Measurements from ENCODE around the gene TAPT1. TPM values are rescaled to one million over a fixed set of nuclear protein-coding genes. Genes with fewer than 3 reads are reported as not detected.
"Not testable (repeated sequence)": the region's sequence is repeated elsewhere in the genome, so short reads cannot be mapped to it uniquely, and the experiment has no call there.

The TAPT1 gene
- total RNA-seq, 1 experiment from 2014 or later, result 11.1 TPM

- H3K4me1 ChIP-seq (ENCODE audit: insufficient read depth, low read length), result no peaks in the 10 kb centered on the region
- H3T11ph ChIP-seq (ENCODE audit: low read length), result no peak overlapping the region
- no peaks in the 10 kb centered on the region; the same call in 1 of the 2 replicates for H3K27me3 Mint-ChIP-seq (ENCODE audit: low read depth)
- no peak overlapping the region for H3K14ac ChIP-seq (ENCODE audit: insufficient read depth, low read length)
- no peak overlapping the region for H4K91ac ChIP-seq (ENCODE audit: insufficient read length, low read depth, low read length)
- H3K79me2 ChIP-seq (ENCODE audit: insufficient read depth, low read length), result no peaks in the 10 kb centered on the region
- H2BK15ac ChIP-seq (ENCODE audit: low read depth, low read length), result no peak overlapping the region
- H3K56ac ChIP-seq (ENCODE audit: insufficient read length, low read depth, low read length), result no peak overlapping the region
- WGBS (ENCODE audit: extremely low coverage, insufficient read length, low lambda C conversion rate), result no CpG with 5 or more reads among the region's 6 CpGs
- H4K20me1 ChIP-seq (ENCODE audit: control insufficient read depth, insufficient read depth, insufficient read length), result no peaks in the 10 kb centered on the region
- no peak overlapping the region for H3K9ac ChIP-seq (ENCODE audit: extremely low read depth, insufficient read length, low read length)
- H3K79me1 ChIP-seq (ENCODE audit: insufficient read depth, low read depth, low read length, poor library complexity, severe bottlenecking), result no peaks in the 10 kb centered on the region
- no peak overlapping the region for H3K23ac ChIP-seq (ENCODE audit: insufficient read length, low read depth, low read length)
- no peak overlapping the region for H2AK5ac ChIP-seq (ENCODE audit: insufficient read length, low read length)
- H3K23me2 ChIP-seq (ENCODE audit: insufficient read length, low read depth, low read length, poor library complexity, severe bottlenecking), result no peaks in the 10 kb centered on the region
- H3K4me2 ChIP-seq (ENCODE audit: insufficient read depth, insufficient read length, low read length), result no peak overlapping the region
- H3K4ac ChIP-seq (ENCODE audit: low read depth, low read length), result no peak overlapping the region
- H4K5ac ChIP-seq (ENCODE audit: insufficient read length, low read depth, low read length), result no peak overlapping the region
- DNase-seq, result peak; percentile 35
- H3K27ac Mint-ChIP-seq, result no peak overlapping the region; a peak in 1 of 7 replicates
- H3K4me3 Mint-ChIP-seq, result no peak overlapping the region
- H2BK120ac ChIP-seq (ENCODE audit: low read depth, low read length, poor library complexity, severe bottlenecking), result no peak overlapping the region
- H3K27ac ChIP-seq (ENCODE audit: insufficient read length, low read depth, low read length), result no peak overlapping the region
- H3K9me3 Mint-ChIP-seq, result peaks cover 2 to 3% of the 10 kb centered on the region in 2 experiments; a peak in 3 of 5 replicates
- H3K18ac ChIP-seq (ENCODE audit: insufficient read length, low read depth, low read length), result no peak overlapping the region
- TF ChIP-seq CTCF (conservative IDR thresholded peaks at IDR 0.05), result peak; percentile 70
- no peaks in the 10 kb centered on the region for H3K9me3 ChIP-seq (ENCODE audit: control insufficient read depth, low read depth, low read length)
- no peak overlapping the region for H2BK5ac ChIP-seq (ENCODE audit: insufficient read length, low read length)
- H3K4me1 Mint-ChIP-seq, result peaks cover 0 to 2% of the 10 kb centered on the region in 2 experiments; a peak in 1 of 4 replicates
- H3K36me3 Mint-ChIP-seq (ENCODE audit: insufficient read depth in 1 of 3, low read depth in 3 of 3), result peaks cover 0 to 4% (median 4%) of the 10 kb centered on the region in 3 experiments; a peak in 3 of 7 replicates
- H2AFZ ChIP-seq (ENCODE audit: low read length), result no peak overlapping the region
- H2BK20ac ChIP-seq (ENCODE audit: low read depth, low read length, poor library complexity, severe bottlenecking), result no peak overlapping the region
- no peak overlapping the region for H4K8ac ChIP-seq (replicated peaks; ENCODE audit: insufficient read length, low read depth, low read length)
- H3K27me3 ChIP-seq (ENCODE audit: insufficient read depth, low read length), result no peaks in the 10 kb centered on the region
- no peak overlapping the region for H2BK12ac ChIP-seq (ENCODE audit: insufficient read length, low read depth, low read length)
Measured at GRCh38 chr4:16270454-16271328, 44.4 kb upstream of the TAPT1 start.

DNA sequence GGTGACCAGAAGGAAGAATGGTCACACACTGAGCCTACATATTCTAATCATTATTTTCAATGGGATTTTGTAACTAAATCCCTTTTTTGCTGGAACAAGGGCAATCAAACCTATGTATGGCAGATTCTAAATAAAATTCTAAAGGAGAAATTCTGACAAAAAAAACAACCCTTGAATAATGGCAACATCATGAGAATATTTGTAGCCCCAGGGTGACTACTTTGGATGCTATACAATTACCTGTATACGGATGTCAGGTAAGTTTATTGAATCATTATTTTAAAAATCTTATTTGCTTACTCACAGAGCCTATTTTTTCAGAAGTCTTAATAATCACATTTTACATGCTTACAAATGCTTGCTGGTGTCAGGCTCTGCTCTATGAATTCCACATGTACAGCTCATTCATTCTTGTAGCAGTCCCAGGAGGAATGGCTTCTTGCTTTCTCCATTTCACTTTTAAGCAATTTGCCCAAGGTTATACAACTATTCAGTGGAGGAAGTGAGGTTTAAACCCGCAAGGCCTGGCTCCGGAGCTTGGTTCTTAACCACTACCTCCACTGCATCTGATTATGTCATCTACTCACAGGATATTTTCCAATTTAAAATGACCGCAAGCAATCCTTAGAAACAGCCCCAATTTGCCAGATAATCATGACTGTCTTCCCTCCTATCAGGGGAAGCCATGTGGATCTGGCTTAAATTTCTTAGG is 43.6 kb upstream of the TAPT1 start:
- not testable (repeated sequence) for H3K14ac ChIP-seq (ENCODE audit: insufficient read depth, low read length); H3K36me3 Mint-ChIP-seq (ENCODE audit: insufficient read depth in 1 of 3, low read depth in 3 of 3); H3K27ac Mint-ChIP-seq; H4K91ac ChIP-seq (ENCODE audit: insufficient read length, low read depth, low read length); H3K27me3 ChIP-seq (ENCODE audit: insufficient read depth, low read length); H3K18ac ChIP-seq (ENCODE audit: insufficient read length, low read depth, low read length); H4K5ac ChIP-seq (ENCODE audit: insufficient read length, low read depth, low read length); H3K79me1 ChIP-seq (ENCODE audit: insufficient read depth, low read depth, low read length, poor library complexity, severe bottlenecking); H3K27me3 Mint-ChIP-seq (ENCODE audit: low read depth); H2AK5ac ChIP-seq (ENCODE audit: insufficient read length, low read length); H3K9me3 Mint-ChIP-seq; H2BK12ac ChIP-seq (ENCODE audit: insufficient read length, low read depth, low read length); H3K27ac ChIP-seq (ENCODE audit: insufficient read length, low read depth, low read length); H3K79me2 ChIP-seq (ENCODE audit: insufficient read depth, low read length); H4K8ac ChIP-seq (replicated peaks; ENCODE audit: insufficient read length, low read depth, low read length); H2BK120ac ChIP-seq (ENCODE audit: low read depth, low read length, poor library complexity, severe bottlenecking); H3K9ac ChIP-seq (ENCODE audit: extremely low read depth, insufficient read length, low read length); H2BK20ac ChIP-seq (ENCODE audit: low read depth, low read length, poor library complexity, severe bottlenecking); H3K23me2 ChIP-seq (ENCODE audit: insufficient read length, low read depth, low read length, poor library complexity, severe bottlenecking); H2AFZ ChIP-seq (ENCODE audit: low read length); DNase-seq; H3T11ph ChIP-seq (ENCODE audit: low read length); H3K4me3 Mint-ChIP-seq; H3K56ac ChIP-seq (ENCODE audit: insufficient read length, low read depth, low read length); H3K23ac ChIP-seq (ENCODE audit: insufficient read length, low read depth, low read length); H3K4ac ChIP-seq (ENCODE audit: low read depth, low read length); H3K4me2 ChIP-seq (ENCODE audit: insufficient read depth, insufficient read length, low read length); H3K9me3 ChIP-seq (ENCODE audit: control insufficient read depth, low read depth, low read length); H2BK5ac ChIP-seq (ENCODE audit: insufficient read length, low read length); H2BK15ac ChIP-seq (ENCODE audit: low read depth, low read length); H4K20me1 ChIP-seq (ENCODE audit: control insufficient read depth, insufficient read depth, insufficient read length); H3K4me1 Mint-ChIP-seq; H3K4me1 ChIP-seq (ENCODE audit: insufficient read depth, low read length)
- WGBS (ENCODE audit: extremely low coverage, insufficient read length, low lambda C conversion rate), result no CpG with 5 or more reads among the region's 4 CpGs
